Heart left ventricle (tissue), 16 donors: ENCODE data around the gene ASXL1. TPM values are rescaled to one million over a fixed set of nuclear protein-coding genes. Genes with fewer than 3 reads are reported as not detected.
"Not testable (repeated sequence)": the region's sequence is repeated elsewhere in the genome, so short reads cannot be mapped to it uniquely, and the experiment has no call there.

Source experiments
- ATAC-seq, 4 donors: fragments of 200-7000 bp; cut with Tn5 transposase; one replicate each; pipeline ENCODE4 v1.9.1; 2020 to 2022; ENCODE audit warnings: moderate library complexity in 4 of 4, mild to moderate bottlenecking in 3 of 4, moderate number of reproducible peaks in 1 of 4
- DNase-seq, 5 donors: peaks; one replicate each; pipeline ENCODE4 v3.0.0-alpha.2; 2020
- H3K27ac ChIP-seq, 12 donors: fragments of 200-600 bp; sonication (generic) in 4 of 12; one replicate each; pipeline versions ENCODE4 v1.5.0 to v1.8.0; 2016 to 2022; ENCODE audit warnings: mild to moderate bottlenecking in 2 of 12
- H3K27me3 ChIP-seq, 9 donors: fragments of 200-600 bp; sonication (generic) in 2 of 9; one replicate each; pipeline versions ENCODE4 v1.5.1 to v1.8.0; 2016 to 2022; ENCODE audit warnings: mild to moderate bottlenecking in 3 of 9
- H3K36me3 ChIP-seq, 9 donors: fragments of 200-600 bp; sonication (generic) in 2 of 9; one replicate each; pipeline versions ENCODE4 v1.5.0 to v1.8.0; 2018 to 2022; ENCODE audit warnings: mild to moderate bottlenecking in 2 of 9
- H3K4me1 ChIP-seq, 12 donors: fragments of 200-600 bp; sonication (generic) in 4 of 12; one replicate each; pipeline versions ENCODE4 v1.5.0 to v1.8.0; 2016 to 2022; ENCODE audit warnings: mild to moderate bottlenecking in 3 of 12
- H3K4me3 ChIP-seq, 12 donors: fragments of 200-600 bp; sonication (generic) in 4 of 12; one replicate each; pipeline versions ENCODE4 v1.5.0 to v1.8.0; 2017 to 2022; ENCODE audit warnings: mild to moderate bottlenecking in 9 of 12, moderate library complexity in 4 of 12
- H3K9me3 ChIP-seq, 12 donors: fragments of 200-600 bp; sonication (generic) in 4 of 12; one replicate each; pipeline versions ENCODE4 v1.5.0 to v1.8.0; 2016 to 2022; ENCODE audit warnings: mild to moderate bottlenecking in 1 of 12
- CTCF ChIP-seq, 12 donors: fragments of 200-600 bp; sonication (generic) in 4 of 12; IDR thresholded peaks; one replicate each; pipeline versions ENCODE4 v1.5.0 to v1.8.0; 2018 to 2022; ENCODE audit warnings: antibody characterized with exemption in 12 of 12, mild to moderate bottlenecking in 5 of 12
- POLR2A ChIP-seq, 2 donors: fragments of 450-650 bp; IDR thresholded peaks; one replicate each; pipeline ENCODE4 v1.6.1; 2017; ENCODE audit warnings: antibody characterized with exemption in 2 of 2, mild to moderate bottlenecking in 2 of 2, moderate library complexity in 2 of 2
- WGBS, 4 donors: extraction: QIAGEN DNeasy Blood & Tissue Kit in 2 of 4; methylation state at CpG; one replicate each; pipeline versions ENCODE4 v1.1.5 to v1.1.7; 2013 to 2018; 5-methylcytosine and 5-hydroxymethylcytosine counted together
- intact Hi-C, 10 donors: fragments of 100-400 bp; cut with DNase I; formaldehyde crosslinking; loops; one replicate each; pipeline versions ENCODE4 v1.11.1 to v1.14.2; 2022
- polyA plus RNA-seq, 2 donors: library from polyadenylated mRNA; stranded (reverse); fragments of 200-250 nt; gene quantifications; one replicate each; pipeline ENCODE4 v1.2.3, GENCODE V29; 2013
- total RNA-seq, 9 donors: library from RNA; depleted of rRNA in 2 of 9; stranded (reverse); fragments of >200 nt in 2 of 9; fragmentation: NEBNext Ultra II Directional in 3 of 9; extraction: Animal tissue kit (Norgen Biotek cat#: 25700) in 3 of 9; gene quantifications; one replicate each; pipeline versions ENCODE4 v1.1.0 to v1.2.4, GENCODE V29; 2016 to 2023
- donor health status: ischemic (EF 13 %, LVEDD 7.1; RV severe dilation, severe dysfunction).
- donor health status: healthy with polysubstance abuse.
- donor health status: DM: no; HTN: yes; CAD: no.
- donor health status: DM: no; HTN: no; CAD: no.
- donor health status: ischemic (EF 25% LVEDD 6.9; RV normal size, moderate dysfunction).
- donor health status: ischemic (EF 25% LVEDD 5.7; RV mildly dilated, moderate dysfunction).
- donor health status: healthy.
- donor health status: DM: yes; HTN: yes; CAD: no.
- donor health status: ischemic (EF 35%, LVEDD 5.7; RV mildly dilated, moderate dysfunction).
- donor health status: nonischemic (EF 11% LVEDD 7.7; RV severe dilation, severe dysfunction).
- donor health status: DM: yes; HTN: yes; CAD: no.
- donor health status: PGD.
- donor health status: ischemic (EF 29% LVEDD 5.4; RV normal size, mild dysfunction).
- donor health status: nonischemic (EF 23%, LVEDD 6.1; RV moderate dilation, normal function).

The ASXL1 gene
- total and polyA plus RNA-seq, 11 donors: 15.1 to 50.1 (median 26.5) TPM

- TF ChIP-seq POLR2A (IDR thresholded peaks at IDR 0.05): no peak
- no peak for TF ChIP-seq CTCF (IDR thresholded peaks at IDR 0.05)
- intact Hi-C loops: no loop called here
Observed at GRCh38 chr20:32406701-32407100, 48.6 kb downstream of the ASXL1 start.

DNA sequence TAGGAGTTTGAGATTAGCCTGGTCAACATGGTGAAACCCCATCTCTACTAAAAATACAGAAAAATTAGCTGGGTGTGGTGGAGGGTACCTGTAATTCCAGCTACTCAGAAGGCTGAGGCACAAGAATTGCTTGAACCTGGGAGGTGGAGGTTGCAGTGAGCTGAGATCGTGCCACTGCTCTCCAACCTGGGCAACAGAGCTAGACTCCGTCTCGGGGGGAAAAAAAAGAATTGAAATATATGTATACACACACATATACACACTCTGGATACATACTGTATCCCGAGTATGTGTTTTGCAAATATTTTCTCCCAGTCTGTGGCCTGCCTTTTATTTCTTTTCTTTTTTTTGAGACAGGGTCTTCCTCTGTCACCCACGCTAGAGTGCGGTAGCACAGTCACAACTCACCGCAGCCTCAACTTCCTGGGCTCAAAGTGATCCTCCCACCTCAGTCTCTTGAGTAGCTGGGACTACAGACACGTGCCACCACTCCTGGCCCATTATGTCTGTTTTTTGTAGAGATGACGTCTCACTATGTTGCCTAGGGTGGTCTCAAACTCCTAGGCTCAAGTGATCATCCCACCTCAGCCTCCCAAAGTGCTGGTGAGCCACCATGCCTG is 49.1 kb downstream of the ASXL1 start:
- H3K27ac ChIP-seq, intact Hi-C loops, H3K9me3 ChIP-seq, H3K4me3 ChIP-seq, H3K27me3 ChIP-seq, ATAC-seq, DNase-seq: not testable (repeated sequence)
- WGBS, 4 donors: 91 to 93% (median 92%) methylated on average over 9 of the region's 9 CpGs
- Histone ChIP-seq H3K36me3 (peaks cover 0 to 24% (median 8%) of the 10 kb centered on the region in 9 donors), H3K4me1 (peaks cover 0 to 11% (median 0%) of the 10 kb centered on the region in 12 donors)

More at GRCh38 chr20:32406701-32407100, 48.6 kb downstream of the ASXL1 start:
- DNase-seq (no peak), ATAC-seq (no peak)
- peaks cover 0 to 9% (median 0%) of the 10 kb centered on the region in 12 donors for H3K9me3 ChIP-seq
- H3K4me3 ChIP-seq: no peak overlapping the region
- H3K36me3 ChIP-seq: peaks cover 0 to 29% (median 13%) of the 10 kb centered on the region in 9 donors
- no peaks in the 10 kb centered on the region for H3K27me3 ChIP-seq
- whole genome bisulfite sequencing, 4 donors: 94 to 97% (median 96%) methylated on average over 4 of the region's 4 CpGs
- no peak overlapping the region for H3K27ac ChIP-seq
- peaks cover 0 to 11% (median 0%) of the 10 kb centered on the region in 12 donors for H3K4me1 ChIP-seq

DNA sequence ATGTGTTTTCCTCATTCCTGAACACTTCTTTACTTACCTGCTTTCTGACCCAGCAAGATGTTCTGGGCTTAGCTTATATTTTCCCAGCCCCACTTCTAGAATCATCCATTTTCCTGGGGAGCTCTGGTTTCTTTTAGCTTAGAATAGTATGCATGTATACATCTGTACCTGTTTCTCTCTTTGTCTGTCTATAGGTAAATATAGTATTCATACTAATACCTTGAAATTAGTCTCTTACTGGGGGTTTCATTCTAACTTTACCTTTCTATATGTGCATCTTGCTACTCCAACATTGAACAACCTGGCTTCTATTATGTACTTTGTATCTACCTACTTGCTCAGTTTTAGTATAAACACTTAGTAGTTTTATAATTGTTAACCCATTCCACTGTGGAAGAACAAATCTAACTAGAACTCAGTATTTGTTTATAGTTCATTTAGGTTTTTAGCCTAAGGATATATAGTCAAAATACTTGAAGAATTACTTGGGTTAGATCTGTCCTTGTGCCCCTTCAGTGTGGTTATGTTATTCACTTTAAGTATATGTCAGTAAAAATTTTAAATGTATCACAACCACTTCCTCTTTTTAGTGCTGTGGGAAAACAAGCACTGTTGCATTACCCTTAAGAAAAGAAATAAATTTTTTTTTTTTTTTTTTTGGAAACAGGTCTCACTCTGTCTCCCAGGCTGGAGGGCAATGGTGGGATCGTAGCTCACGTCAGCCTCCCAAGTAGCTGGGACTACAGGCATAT is 54.0 kb downstream of the ASXL1 start:
- TF ChIP-seq CTCF (IDR thresholded peaks at IDR 0.05) (no peak), POLR2A (IDR thresholded peaks at IDR 0.05) (no peak)
- Histone ChIP-seq H3K4me3 (no peak overlapping the region), H3K27ac (no peak overlapping the region), H3K9me3 (peaks cover 0 to 9% (median 0%) of the 10 kb centered on the region in 12 donors), H3K36me3 (peaks cover 0 to 17% (median 0%) of the 10 kb centered on the region in 9 donors), H3K27me3 (no peaks in the 10 kb centered on the region), H3K4me1 (peaks cover 0 to 18% (median 2%) of the 10 kb centered on the region in 12 donors)
- ATAC-seq (no peak), DNase-seq (no peak)
- 90 to 99% (median 94%) methylated on average over 2 of the region's 2 CpGs for WGBS, 4 donors
- intact Hi-C loops: no loop called here

GRCh38 chr20:32415494-32415893 is 57.4 kb downstream of the ASXL1 start:
- H3K4me1 ChIP-seq: peaks cover 0 to 18% (median 2%) of the 10 kb centered on the region in 12 donors
- H3K4me3 ChIP-seq: no peak overlapping the region
- TF ChIP-seq POLR2A (IDR thresholded peaks at IDR 0.05) (no peak), CTCF (IDR thresholded peaks at IDR 0.05) (no peak)
- no peaks in the 10 kb centered on the region for H3K27me3 ChIP-seq
- DNase-seq: no peak
- intact Hi-C loops: no loop called here
- H3K9me3 ChIP-seq: no peaks in the 10 kb centered on the region
- ATAC-seq: no peak
- no peak overlapping the region for H3K27ac ChIP-seq
- H3K36me3 ChIP-seq: peaks cover 0 to 6% (median 0%) of the 10 kb centered on the region in 9 donors
- WGBS, 4 donors: 57 to 65% (median 60%) methylated on average over 2 of the region's 2 CpGs
